ENCODE results near the gene ZNF771.

Gene ZNF771

DNA sequence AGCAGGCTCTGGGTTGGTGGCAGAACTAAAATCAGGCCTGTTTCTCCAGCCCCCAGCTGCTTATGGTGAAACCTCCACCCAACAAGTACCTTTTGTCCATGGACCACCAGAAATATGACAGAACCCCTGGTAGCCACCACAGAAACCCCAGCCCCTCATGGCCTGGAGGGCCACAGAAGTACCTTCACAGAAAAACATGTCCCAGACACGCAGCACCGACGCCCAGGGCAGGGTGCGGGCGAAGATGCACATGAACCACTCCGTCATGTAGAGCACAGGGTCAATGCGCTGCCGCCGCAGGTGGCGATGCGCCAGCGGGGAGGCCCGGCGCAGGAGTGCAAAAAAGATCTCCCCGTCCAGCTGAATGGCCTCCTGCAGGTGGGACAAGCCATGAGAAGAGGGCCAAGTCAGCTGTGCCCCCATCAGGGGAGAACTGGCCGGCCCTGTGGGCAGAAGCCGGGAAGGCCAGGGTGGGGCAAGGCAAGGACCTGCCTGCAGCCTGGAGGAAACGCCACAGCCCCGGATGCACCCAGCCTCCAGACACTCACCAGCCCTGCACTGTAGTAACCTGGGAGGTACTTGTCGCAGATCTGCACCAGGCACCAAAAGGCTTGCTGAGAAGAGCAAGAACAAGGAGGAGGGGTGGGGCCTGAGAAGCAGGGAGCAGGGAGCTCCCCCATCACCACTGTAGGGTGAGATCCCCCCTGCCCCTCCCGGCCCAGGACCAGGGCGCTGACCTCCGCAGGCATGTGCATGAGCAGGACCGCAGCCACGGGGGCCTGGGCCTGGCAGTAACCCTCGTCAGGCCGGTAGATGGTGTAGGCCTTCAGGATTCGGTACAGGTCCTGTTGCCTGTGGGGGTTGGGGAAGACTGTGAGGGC, 48.2 kb upstream of the ZNF771 start:
- Histone ChIP-seq H3K27ac (ENCODE audit: low read length) (no peak overlapping the region), H3K4me1 (ENCODE audit: insufficient read depth, low read length) (peaks cover 30% of the 10 kb centered on the region), H3K27me3 (ENCODE audit: insufficient read depth, low read length, poor library complexity) (no peaks in the 10 kb centered on the region), H3K36me3 (ENCODE audit: insufficient read depth, low read length) (peaks cover 68% of the 10 kb centered on the region), H2AFZ (ENCODE audit: low read depth, low read length) (no peak overlapping the region), H3K9me3 (ENCODE audit: insufficient read depth, low read length, severe bottlenecking) (no peaks in the 10 kb centered on the region), H3K79me2 (ENCODE audit: insufficient read depth, low read length) (peaks cover 50% of the 10 kb centered on the region), H3K4me2 (ENCODE audit: insufficient read depth, low read length) (no peak overlapping the region), H4K20me1 (ENCODE audit: insufficient read depth, low read length) (peaks cover 9% of the 10 kb centered on the region; the same call in 1 of the 2 replicates), H3K4me3 (ENCODE audit: low read depth in 1 of 2, low read length in 2 of 2) (no peak overlapping the region), H3K9ac (ENCODE audit: low read depth, low read length) (no peak overlapping the region)
- no peak for DNase-seq
- no peak for TF ChIP-seq EZH2 (IDR thresholded peaks at IDR 0.05; ENCODE audit: borderline replicate concordance, low read depth, low read length, severe bottlenecking)
- TF ChIP-seq, protein P1, sequence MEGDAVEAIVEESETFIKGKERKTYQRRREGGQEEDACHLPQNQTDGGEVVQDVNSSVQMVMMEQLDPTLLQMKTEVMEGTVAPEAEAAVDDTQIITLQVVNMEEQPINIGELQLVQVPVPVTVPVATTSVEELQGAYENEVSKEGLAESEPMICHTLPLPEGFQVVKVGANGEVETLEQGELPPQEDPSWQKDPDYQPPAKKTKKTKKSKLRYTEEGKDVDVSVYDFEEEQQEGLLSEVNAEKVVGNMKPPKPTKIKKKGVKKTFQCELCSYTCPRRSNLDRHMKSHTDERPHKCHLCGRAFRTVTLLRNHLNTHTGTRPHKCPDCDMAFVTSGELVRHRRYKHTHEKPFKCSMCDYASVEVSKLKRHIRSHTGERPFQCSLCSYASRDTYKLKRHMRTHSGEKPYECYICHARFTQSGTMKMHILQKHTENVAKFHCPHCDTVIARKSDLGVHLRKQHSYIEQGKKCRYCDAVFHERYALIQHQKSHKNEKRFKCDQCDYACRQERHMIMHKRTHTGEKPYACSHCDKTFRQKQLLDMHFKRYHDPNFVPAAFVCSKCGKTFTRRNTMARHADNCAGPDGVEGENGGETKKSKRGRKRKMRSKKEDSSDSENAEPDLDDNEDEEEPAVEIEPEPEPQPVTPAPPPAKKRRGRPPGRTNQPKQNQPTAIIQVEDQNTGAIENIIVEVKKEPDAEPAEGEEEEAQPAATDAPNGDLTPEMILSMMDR (IDR thresholded peaks at IDR 0.05; ENCODE audit: borderline replicate concordance, extremely low read depth, low read length, poor library complexity, severe bottlenecking): no peak
- ATAC-seq (ENCODE audit: insufficient read depth, low read depth): no peak

DNA sequence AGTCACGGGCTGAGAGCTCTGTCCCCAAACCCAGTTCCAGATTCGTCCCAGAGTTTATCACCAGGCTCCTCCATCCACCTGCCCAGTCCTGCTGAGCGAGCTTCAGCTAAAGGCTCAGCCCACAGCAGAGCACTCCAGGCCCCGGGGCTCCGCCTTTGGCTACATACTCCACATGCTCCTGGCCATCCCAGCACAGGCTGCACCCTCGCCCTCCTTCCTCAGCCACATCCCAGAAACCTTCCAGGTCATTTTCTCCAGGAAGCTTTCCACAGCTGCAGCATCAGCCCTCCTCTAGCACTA, 47.6 kb upstream of the ZNF771 start:
- Histone ChIP-seq H3K4me3 (ENCODE audit: low read depth in 1 of 2, low read length in 2 of 2) (no peak overlapping the region), H3K79me2 (ENCODE audit: insufficient read depth, low read length) (peaks cover 50% of the 10 kb centered on the region), H2AFZ (ENCODE audit: low read depth, low read length) (no peak overlapping the region), H3K27me3 (ENCODE audit: insufficient read depth, low read length, poor library complexity) (no peaks in the 10 kb centered on the region), H3K9ac (ENCODE audit: low read depth, low read length) (no peak overlapping the region), H4K20me1 (ENCODE audit: insufficient read depth, low read length) (peaks cover 7% of the 10 kb centered on the region; the same call in 1 of the 2 replicates), H3K4me1 (ENCODE audit: insufficient read depth, low read length) (peaks cover 25% of the 10 kb centered on the region), H3K36me3 (ENCODE audit: insufficient read depth, low read length) (peaks cover 71% of the 10 kb centered on the region), H3K27ac (ENCODE audit: low read length) (no peak overlapping the region), H3K4me2 (ENCODE audit: insufficient read depth, low read length) (no peak overlapping the region), H3K9me3 (ENCODE audit: insufficient read depth, low read length, severe bottlenecking) (no peaks in the 10 kb centered on the region)
- no peak for ATAC-seq (ENCODE audit: insufficient read depth, low read depth)
- TF ChIP-seq, protein P1 (IDR thresholded peaks at IDR 0.05; ENCODE audit: borderline replicate concordance, extremely low read depth, low read length, poor library complexity, severe bottlenecking): no peak
- no peak for TF ChIP-seq EZH2 (IDR thresholded peaks at IDR 0.05; ENCODE audit: borderline replicate concordance, low read depth, low read length, severe bottlenecking)
- DNase-seq: no peak

DNA sequence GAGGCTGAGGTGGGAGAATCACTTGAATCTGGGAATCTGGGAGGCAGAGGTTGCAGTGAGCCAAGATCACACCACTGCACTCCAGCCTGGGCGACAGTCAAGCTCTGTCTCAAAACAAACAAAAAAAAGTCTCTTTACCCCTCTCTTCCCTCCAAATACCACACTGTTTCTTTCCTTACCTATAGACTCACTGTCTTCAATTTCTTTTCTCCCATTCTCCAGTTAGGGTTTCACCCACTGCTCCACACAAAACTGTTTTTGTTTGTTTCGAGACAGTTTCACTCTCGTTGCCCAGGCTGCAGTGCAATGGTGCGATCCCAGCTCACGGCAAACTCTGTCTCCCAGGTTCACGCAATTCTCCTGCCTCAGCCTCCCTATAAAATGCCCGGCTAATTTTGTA, 46.2 kb upstream of the ZNF771 start:
- Histone ChIP-seq H3K79me2 (ENCODE audit: insufficient read depth, low read length) (peaks cover 54% of the 10 kb centered on the region), H2AFZ (ENCODE audit: low read depth, low read length) (no peak overlapping the region), H3K27ac (ENCODE audit: low read length) (no peak overlapping the region), H3K36me3 (ENCODE audit: insufficient read depth, low read length) (peaks cover 82% of the 10 kb centered on the region), H4K20me1 (ENCODE audit: insufficient read depth, low read length) (peaks cover 13% of the 10 kb centered on the region; the same call in 1 of the 2 replicates), H3K4me1 (ENCODE audit: insufficient read depth, low read length) (peaks cover 24% of the 10 kb centered on the region), H3K9ac (ENCODE audit: low read depth, low read length) (no peak overlapping the region), H3K27me3 (ENCODE audit: insufficient read depth, low read length, poor library complexity) (no peaks in the 10 kb centered on the region), H3K4me2 (ENCODE audit: insufficient read depth, low read length) (no peak overlapping the region), H3K9me3 (ENCODE audit: insufficient read depth, low read length, severe bottlenecking) (no peaks in the 10 kb centered on the region), H3K4me3 (ENCODE audit: low read depth in 1 of 2, low read length in 2 of 2) (no peak overlapping the region)
- DNase-seq: no peak
- no peak for TF ChIP-seq EZH2 (IDR thresholded peaks at IDR 0.05; ENCODE audit: borderline replicate concordance, low read depth, low read length, severe bottlenecking)
- TF ChIP-seq, protein P1 (IDR thresholded peaks at IDR 0.05; ENCODE audit: borderline replicate concordance, extremely low read depth, low read length, poor library complexity, severe bottlenecking): no peak
- ATAC-seq (ENCODE audit: insufficient read depth, low read depth): no peak
